Small intestine (tissue), 7 donors: ENCODE results near the gene RNU7-1. TPM values are rescaled to one million over a fixed set of nuclear protein-coding genes. Genes with fewer than 3 reads are reported as not detected.

ENCODE experiments used
- DNase-seq, 2 donors: peaks; one replicate each; pipeline versions ENCODE4 v3.0.0 to v3.0.0-alpha.2; 2013
- FAIRE-seq: peaks from 2 replicates; lab custom pipeline; 2012; peaks lifted over from hg19 to GRCh38; lab: Jason Lieb, UNC
- H3K27ac ChIP-seq, 3 donors: one replicate each; pipeline ENCODE4 v1.5.1; 2013; ENCODE audit warnings: low read length in 2 of 3, mild to moderate bottlenecking in 2 of 3, control low read depth in 1 of 3, inconsistent platforms in 1 of 3, low read depth in 1 of 3, moderate library complexity in 1 of 3
- H3K27me3 ChIP-seq, 3 donors: one replicate each; pipeline ENCODE4 v1.6.1; 2013; ENCODE audit warnings: low read length in 3 of 3, inconsistent platforms in 1 of 3; ENCODE audit not compliant: control insufficient read depth in 3 of 3, insufficient read depth in 3 of 3
- H3K36me3 ChIP-seq, 3 donors: one replicate each; pipeline ENCODE4 v1.6.1; 2013; ENCODE audit warnings: low read length in 3 of 3, inconsistent platforms in 1 of 3, low read depth in 1 of 3, mild to moderate bottlenecking in 1 of 3, moderate library complexity in 1 of 3; ENCODE audit not compliant: control insufficient read depth in 3 of 3, insufficient read depth in 2 of 3
- H3K4me1 ChIP-seq, 3 donors: one replicate each; pipeline ENCODE4 v1.6.1; 2013; ENCODE audit warnings: low read length in 2 of 3, inconsistent platforms in 1 of 3, low read depth in 1 of 3, mild to moderate bottlenecking in 1 of 3, moderate library complexity in 1 of 3; ENCODE audit not compliant: control insufficient read depth in 3 of 3, insufficient read depth in 2 of 3
- H3K4me3 ChIP-seq, 3 donors: one replicate each; pipeline ENCODE4 v1.5.1; 2013; ENCODE audit warnings: low read length in 3 of 3, control low read depth in 1 of 3, inconsistent platforms in 1 of 3, low read depth in 1 of 3, mild to moderate bottlenecking in 1 of 3, moderate library complexity in 1 of 3
- H3K9me3 ChIP-seq, 2 donors: one replicate each; pipeline ENCODE4 v1.6.1; 2013; ENCODE audit warnings: low read depth in 1 of 2, low read length in 1 of 2; ENCODE audit not compliant: control insufficient read depth in 2 of 2, insufficient read depth in 1 of 2
- WGBS, 3 donors: extraction: QIAGEN DNeasy Blood & Tissue Kit; methylation state at CpG; one replicate each; pipeline ENCODE4 v1.1.7; 2013; 5-methylcytosine and 5-hydroxymethylcytosine counted together
- polyA plus RNA-seq, 4 donors: library from polyadenylated mRNA; stranded (reverse) in 3 of 4; unstranded in 1 of 4; fragments of 200-250 nt in 3 of 4; fragments of 120-200 nt in 1 of 4; gene quantifications; one replicate each; pipeline versions ENCODE4 v1.2.1 to v1.2.3, GENCODE V29; 2013
- donor health status: healthy with polysubstance abuse.
- donor health status: control.
- donor health status: control.
- donor health status: Bipolar disorder and iron deficiency.
- donor health status: healthy.

RNU7-1 gene
- polyA plus RNA-seq, 4 donors, result not detected

GRCh38 chr12:6952121-6952862 is 8.7 kb downstream of the RNU7-1 start:
- Histone ChIP-seq H3K4me1 (peaks cover 0 to 3% (median 0%) of the 10 kb centered on the region in 3 donors), H3K27me3 (no peaks in the 10 kb centered on the region), H3K4me3 (peak overlapping the region; percentile 34 to 66 (median 64)), H3K36me3 (peaks cover 0 to 64% (median 4%) of the 10 kb centered on the region in 3 donors), H3K9me3 (no peaks in the 10 kb centered on the region), H3K27ac (peak overlapping the region in 2 of 3 donors; percentile 75 to 87)
- no peak for DNase-seq
- FAIRE-seq, result no peak
- WGBS, 3 donors, result 60 to 81% (median 68%) methylated on average over 22 of the region's 22 CpGs

DNA sequence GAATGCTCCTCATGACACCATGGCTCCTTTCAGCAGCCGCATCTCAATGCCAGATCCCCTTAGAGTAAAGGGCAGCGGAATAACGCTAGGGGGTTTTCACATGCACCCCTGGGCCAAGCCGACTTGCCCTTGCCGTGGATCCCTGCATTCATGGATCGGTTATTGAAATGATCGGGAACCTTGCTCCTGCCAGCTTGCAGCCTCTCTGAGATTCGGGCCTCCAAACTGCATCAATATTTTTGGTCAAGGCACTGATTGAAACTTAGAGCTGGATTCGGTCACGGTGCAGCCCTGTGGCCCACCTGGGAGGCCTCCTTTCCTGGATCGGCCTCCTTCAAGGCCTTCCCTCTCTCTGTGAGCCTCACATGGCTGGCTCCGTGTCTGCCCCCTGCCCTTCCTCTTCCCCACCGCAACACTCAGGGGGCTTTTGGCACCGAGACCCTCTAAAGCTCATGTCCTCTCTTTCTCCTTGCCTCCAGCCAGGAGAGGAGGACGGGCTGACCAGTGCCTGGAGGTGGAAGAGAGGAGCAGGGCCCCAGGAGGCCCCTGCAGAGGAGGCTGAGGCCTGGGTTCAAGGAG is 9.3 kb downstream of the RNU7-1 start:
- WGBS, 3 donors, result 65 to 91% (median 70%) methylated on average over 15 of the region's 15 CpGs
- Histone ChIP-seq H3K27ac (peak overlapping the region; percentile 44 to 87 (median 65)), H3K27me3 (no peaks in the 10 kb centered on the region), H3K36me3 (peaks cover 0 to 66% (median 4%) of the 10 kb centered on the region in 3 donors), H3K4me1 (peaks cover 0 to 3% (median 0%) of the 10 kb centered on the region in 3 donors), H3K9me3 (no peaks in the 10 kb centered on the region), H3K4me3 (peak overlapping the region; percentile 34 to 66 (median 64))
- DNase-seq (no peak), FAIRE-seq (no peak)

DNA sequence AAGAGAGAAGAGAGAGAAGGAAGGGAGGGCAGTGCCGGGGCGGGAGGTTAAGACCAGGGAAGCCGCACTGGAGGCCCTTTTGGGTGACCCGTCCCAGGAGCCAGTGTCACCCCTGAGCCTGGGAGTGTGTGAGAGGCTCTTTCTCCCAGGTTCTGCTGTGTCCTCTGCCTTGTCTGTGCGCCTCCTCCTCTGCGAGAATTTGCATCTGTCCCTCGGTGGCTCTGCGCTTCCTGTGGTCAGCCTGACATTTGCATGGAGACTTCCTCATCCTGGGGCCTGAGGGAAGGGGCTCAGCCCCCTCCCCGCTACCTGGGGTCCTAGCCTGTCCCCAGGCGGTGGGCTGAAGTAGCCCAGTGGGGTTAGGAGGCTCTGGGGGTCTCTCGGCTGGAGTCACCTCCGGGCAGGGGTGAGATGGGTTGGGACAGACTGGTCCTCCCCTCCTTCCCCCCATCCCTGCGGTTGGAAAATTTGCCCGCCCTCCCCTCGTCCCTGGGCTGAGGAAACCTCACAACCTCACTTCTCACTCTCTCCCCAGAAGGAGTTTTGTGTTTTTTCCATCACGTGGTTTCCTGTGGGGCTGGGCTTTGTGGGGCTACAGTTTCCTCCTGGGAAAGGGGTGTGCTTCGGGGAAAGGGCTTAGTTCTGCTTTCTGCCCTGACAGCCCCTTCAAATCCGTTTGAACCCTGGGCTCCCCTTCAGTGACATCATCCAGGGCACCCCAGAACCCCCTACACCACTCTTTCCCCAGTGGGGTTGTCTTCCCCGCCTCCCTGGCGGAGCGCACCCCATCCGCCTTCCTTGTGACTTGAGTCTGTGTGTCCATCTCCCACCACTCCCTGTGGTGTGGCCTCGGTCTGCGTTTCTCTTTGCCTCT is 10.1 kb downstream of the RNU7-1 start:
- peak in 1 of 2 donors; percentile 56 for DNase-seq
- Histone ChIP-seq H3K4me1 (peaks cover 0 to 3% (median 0%) of the 10 kb centered on the region in 3 donors), H3K4me3 (peak overlapping the region; percentile 34 to 66 (median 64)), H3K27me3 (no peaks in the 10 kb centered on the region), H3K36me3 (peaks cover 0 to 72% (median 4%) of the 10 kb centered on the region in 3 donors), H3K27ac (peak overlapping the region; percentile 44 to 87 (median 65)), H3K9me3 (no peaks in the 10 kb centered on the region)
- FAIRE-seq, result no peak
- WGBS, 3 donors, result 50 to 78% (median 68%) methylated on average over 21 to 24 of the region's 24 CpGs

DNA sequence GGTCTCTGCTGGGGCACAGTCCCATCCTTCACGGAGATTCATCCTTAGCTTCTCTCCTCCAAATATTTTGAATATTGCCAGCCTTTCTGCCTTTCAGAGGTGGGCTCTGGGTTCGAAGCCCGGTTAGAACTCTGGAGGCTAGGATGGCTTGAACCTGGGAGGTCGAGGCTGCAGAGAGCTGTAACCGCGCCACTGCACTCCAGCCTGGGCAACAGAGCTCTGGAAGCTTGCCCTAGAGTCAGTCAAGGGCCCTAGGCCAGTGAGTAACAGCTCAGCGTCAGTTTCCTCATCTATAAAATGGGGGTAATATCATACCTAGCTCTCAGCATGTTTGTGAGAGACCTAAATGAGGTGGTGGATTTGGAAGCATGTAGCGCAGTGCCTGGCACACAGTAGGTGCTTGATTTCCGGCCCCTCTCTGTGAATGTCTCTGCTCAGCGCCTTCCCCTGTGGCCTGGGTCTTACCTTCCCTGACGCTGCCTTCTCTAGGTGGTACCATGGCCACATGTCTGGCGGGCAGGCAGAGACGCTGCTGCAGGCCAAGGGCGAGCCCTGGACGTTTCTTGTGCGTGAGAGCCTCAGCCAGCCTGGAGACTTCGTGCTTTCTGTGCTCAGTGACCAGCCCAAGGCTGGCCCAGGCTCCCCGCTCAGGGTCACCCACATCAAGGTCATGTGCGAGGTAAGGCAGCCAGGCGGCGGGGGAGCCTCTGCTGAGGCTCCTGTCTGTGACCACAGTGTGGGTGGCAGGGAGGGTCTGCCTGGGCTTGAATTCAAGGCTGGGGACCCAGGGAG is 10.9 kb downstream of the RNU7-1 start:
- WGBS, 3 donors, result 69 to 91% (median 81%) methylated on average over 21 of the region's 21 CpGs
- DNase-seq (no peak), FAIRE-seq (no peak)
- Histone ChIP-seq H3K36me3 (peaks cover 0 to 78% (median 4%) of the 10 kb centered on the region in 3 donors), H3K27ac (peak overlapping the region in 2 of 3 donors; percentile 22 to 87), H3K4me1 (peaks cover 0 to 3% (median 0%) of the 10 kb centered on the region in 3 donors), H3K4me3 (peak overlapping the region in 1 of 3 donors; percentile 66), H3K9me3 (no peaks in the 10 kb centered on the region), H3K27me3 (no peaks in the 10 kb centered on the region)

- no peaks in the 10 kb centered on the region for H3K27me3 ChIP-seq
- peak overlapping the region in 2 of 3 donors; percentile 52 to 55 for H3K27ac ChIP-seq
- peaks cover 0 to 85% (median 4%) of the 10 kb centered on the region in 3 donors for H3K36me3 ChIP-seq
- DNase-seq, result no peak
- H3K4me3 ChIP-seq, result no peak overlapping the region
- H3K4me1 ChIP-seq, result peaks cover 0 to 3% (median 0%) of the 10 kb centered on the region in 3 donors
- no peaks in the 10 kb centered on the region for H3K9me3 ChIP-seq
- no peak for FAIRE-seq
- 80 to 90% (median 87%) methylated on average over 21 to 22 of the region's 22 CpGs for WGBS, 3 donors
These were observed 11.7 kb downstream of the RNU7-1 start for GRCh38 chr12:6955108-6956020.

GRCh38 chr12:6956021-6956727 is 12.6 kb downstream of the RNU7-1 start:
- Histone ChIP-seq H3K4me3 (no peak overlapping the region), H3K9me3 (no peaks in the 10 kb centered on the region), H3K36me3 (peaks cover 0 to 92% (median 4%) of the 10 kb centered on the region in 3 donors), H3K4me1 (peaks cover 0 to 8% (median 0%) of the 10 kb centered on the region in 3 donors), H3K27ac (peak overlapping the region in 2 of 3 donors; percentile 11 to 55), H3K27me3 (no peaks in the 10 kb centered on the region)
- DNase-seq (no peak), FAIRE-seq (no peak)
- WGBS, 3 donors, result 74 to 82% (median 79%) methylated on average over 28 of the region's 28 CpGs
